Measurements from ENCODE around the gene TNKS1BP1.

GRCh38 chr11:57254631-57255030 is 70.1 kb downstream of the TNKS1BP1 start:
- TF ChIP-seq FOXP2 (optimal IDR thresholded peaks at IDR 0.05; ENCODE audit: borderline replicate concordance, extremely low read depth, extremely low read length, insufficient read depth) (no peak), POLR2AphosphoS5 (IDR thresholded peaks at IDR 0.05; ENCODE audit: low read depth, low read length) (no peak), TAF1 (IDR thresholded peaks at IDR 0.05; ENCODE audit: borderline replicate concordance, insufficient read depth, low read length) (no peak), SIN3A (IDR thresholded peaks at IDR 0.05; ENCODE audit: borderline replicate concordance, insufficient read depth, low read length) (no peak)
